Choroid plexus epithelial cell (primary cell): ENCODE results near the gene FAM204A.

Experiments used
- DNase-seq: peaks from one replicate; pipeline ENCODE4 v3.0.0-alpha.2; 2010; ENCODE audit warnings: low read depth
- H3K4me3 ChIP-seq: 2 replicates; pipeline ENCODE4 v1.5.1; 2011; ENCODE audit warnings: low read depth, mild to moderate bottlenecking, control low read depth, low read length, moderate library complexity
- TF ChIP-seq, protein P1 (sequence below): conservative IDR thresholded peaks from 2 replicates; pipeline ENCODE4 v1.5.1; 2011; ENCODE audit warnings: low read depth, mild to moderate bottlenecking, control low read depth, inconsistent platforms, low read length, moderate library complexity

FAM204A gene

DNA sequence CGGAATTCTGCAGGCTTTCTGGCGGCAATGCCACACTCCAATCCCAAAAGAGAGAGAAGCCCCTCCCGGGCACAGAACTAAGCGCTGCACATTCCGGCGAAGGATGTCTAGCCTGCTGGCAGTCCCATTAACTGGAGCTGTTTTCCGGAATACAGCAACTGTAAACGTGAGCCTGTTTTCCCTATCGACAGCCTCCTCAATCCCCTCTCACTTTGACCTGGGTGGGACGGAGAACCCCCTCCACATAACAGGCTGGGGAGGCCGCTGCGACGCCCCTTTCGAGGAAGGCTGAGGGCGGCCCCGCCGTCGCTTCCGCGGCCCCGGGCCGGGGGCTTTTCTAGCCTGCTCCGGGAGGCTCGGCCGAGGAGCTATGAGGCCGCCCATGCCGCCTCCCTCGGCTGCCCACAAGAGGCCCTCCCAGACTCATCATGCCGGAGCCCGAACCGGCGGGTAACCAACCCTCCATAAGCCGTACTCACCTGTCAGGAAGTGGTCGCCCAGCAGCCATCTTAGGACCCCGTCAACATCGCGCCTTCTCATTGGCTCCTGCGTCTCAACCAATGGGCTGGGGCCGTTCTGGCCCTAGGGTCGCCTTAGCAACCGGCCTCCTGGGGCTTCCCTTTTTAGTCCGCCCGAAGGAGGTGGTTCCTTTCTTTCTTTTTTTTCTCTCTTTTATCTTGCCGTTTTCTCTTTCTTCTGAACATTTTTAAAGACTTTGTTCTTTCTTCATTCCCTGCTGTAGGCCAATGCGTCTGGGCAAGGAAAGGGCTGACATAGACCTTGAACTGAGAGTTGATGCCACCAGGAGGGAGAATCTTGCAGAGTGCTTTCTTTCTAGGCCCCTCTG lies at the start of gene FAM204A:
Gene FAM204A, minus strand, starts transcription at position 534 of the 847 bp plus-strand sequence. CDS start 5,909 bp downstream, outside the sequence.
- TF ChIP-seq, protein P1, sequence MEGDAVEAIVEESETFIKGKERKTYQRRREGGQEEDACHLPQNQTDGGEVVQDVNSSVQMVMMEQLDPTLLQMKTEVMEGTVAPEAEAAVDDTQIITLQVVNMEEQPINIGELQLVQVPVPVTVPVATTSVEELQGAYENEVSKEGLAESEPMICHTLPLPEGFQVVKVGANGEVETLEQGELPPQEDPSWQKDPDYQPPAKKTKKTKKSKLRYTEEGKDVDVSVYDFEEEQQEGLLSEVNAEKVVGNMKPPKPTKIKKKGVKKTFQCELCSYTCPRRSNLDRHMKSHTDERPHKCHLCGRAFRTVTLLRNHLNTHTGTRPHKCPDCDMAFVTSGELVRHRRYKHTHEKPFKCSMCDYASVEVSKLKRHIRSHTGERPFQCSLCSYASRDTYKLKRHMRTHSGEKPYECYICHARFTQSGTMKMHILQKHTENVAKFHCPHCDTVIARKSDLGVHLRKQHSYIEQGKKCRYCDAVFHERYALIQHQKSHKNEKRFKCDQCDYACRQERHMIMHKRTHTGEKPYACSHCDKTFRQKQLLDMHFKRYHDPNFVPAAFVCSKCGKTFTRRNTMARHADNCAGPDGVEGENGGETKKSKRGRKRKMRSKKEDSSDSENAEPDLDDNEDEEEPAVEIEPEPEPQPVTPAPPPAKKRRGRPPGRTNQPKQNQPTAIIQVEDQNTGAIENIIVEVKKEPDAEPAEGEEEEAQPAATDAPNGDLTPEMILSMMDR, result no peak
- peak within 1 kb of the TSS; percentile 88 for H3K4me3 ChIP-seq
- peak; percentile 96 for DNase-seq

DNA sequence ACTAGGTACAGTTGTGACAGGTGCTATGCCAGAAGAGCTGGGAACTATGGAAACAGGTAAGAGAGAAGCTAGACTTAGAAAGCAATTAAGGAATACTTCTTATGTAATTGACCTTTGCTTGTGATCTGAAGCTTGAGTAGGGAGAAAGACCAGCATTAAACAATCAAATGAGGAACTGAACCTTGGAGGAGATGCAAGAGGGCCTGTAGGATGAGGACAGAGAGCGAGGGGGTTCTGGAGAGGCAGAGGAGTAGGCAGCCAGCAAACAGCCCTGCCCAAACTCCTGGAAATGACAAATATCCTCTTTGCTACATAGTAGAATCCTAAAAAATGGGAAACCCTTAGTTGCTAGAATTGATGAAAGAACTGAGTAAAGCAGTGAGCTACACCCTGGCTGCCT lies 41.6 kb upstream of the FAM204A start:
- no peak overlapping the region for H3K4me3 ChIP-seq
- TF ChIP-seq, protein P1, result no peak
- no peak for DNase-seq

DNA sequence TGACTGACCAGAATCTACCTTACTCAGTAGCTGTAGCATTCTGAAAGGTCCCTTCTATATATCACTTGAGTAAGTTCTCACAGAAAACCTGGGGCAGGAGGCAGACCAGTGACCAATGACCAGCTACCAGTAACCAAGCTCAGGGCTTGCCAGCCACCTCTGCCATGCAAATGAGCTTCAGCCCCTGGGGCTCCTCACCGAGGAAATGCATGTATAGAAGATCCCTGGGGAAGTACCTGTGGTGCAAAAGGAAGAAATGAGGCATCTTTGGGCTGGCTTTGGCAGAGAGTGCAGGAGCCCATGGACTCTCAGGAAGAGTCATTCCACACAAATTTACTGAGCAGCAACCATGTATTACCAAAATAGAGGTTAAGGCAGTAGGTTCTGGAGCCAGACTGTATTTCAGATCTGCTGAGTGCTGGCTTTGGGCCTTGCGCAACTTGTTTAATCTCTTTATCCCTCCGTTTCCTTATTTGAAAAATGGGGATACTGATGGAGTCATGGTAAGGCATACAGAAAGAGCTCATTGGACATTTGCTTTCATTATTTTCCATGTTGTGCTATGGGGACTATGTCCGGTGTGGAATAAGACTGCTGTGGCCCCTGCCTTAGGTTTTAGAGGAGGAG lies 41.1 kb upstream of the FAM204A start:
- no peak overlapping the region for H3K4me3 ChIP-seq
- DNase-seq, result no peak
- TF ChIP-seq, protein P1, result no peak

DNA sequence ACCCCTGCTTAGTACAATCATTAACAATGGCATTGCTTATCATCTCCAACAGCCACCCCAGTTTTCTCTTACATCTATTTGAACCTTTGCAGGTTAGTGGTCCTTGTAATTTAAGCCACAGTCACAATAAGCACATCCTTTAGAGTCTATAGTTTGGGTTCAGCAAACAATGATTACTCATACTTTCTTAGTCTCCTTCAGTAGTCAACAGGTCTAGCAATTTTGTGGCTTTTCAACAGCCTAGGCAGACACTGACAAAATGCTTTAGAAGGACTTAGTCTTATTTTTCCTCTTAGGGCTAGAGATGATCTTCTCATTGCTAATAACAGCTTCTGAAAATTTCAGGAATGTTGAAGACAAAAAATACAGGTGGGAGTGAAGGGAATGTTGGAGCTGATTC lies 32.3 kb upstream of the FAM204A start:
- DNase-seq, result peak; percentile 31
- TF ChIP-seq, protein P1, result no peak
- no peak overlapping the region for H3K4me3 ChIP-seq

DNA sequence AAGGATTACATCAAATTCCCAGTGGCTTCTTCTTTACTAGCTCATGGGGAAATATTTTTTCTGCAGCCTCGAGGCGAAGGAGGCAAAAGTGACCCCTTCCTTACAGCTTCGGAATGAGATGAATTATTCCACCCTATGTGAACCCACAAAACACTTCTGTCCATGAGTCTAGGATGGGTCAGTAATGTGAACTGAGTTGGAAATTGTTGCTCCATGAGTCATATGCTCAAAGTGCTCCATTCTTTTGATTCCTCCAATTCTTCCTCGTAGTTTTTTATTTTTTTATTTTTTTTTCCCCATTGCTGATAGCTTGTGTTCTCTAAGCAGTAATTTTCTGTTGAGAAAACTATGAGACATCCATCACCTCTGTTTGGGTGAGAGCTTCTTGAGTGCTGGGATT lies 31.7 kb upstream of the FAM204A start:
- TF ChIP-seq, protein P1, result no peak
- peak; percentile 91 for DNase-seq
- no peak overlapping the region for H3K4me3 ChIP-seq

DNA sequence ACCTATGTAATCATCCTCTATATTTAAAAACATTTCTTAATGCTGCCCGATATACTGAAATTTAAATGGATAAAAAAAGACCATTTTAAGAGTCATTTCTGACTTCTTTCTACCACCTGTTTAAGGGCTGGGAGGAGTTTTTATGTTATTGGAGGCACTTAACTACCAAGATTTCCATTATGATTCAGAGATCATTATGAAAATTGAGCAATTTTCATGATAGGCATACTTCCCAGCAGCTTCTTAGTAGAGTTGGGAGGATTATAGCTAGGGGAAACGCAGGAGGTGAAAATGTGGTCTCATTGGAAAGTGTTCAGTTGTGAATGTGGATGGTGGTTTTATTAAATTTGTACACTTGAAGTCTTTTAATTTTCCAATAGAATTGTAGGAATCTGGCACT lies 28.4 kb upstream of the FAM204A start:
- TF ChIP-seq, protein P1, result no peak
- H3K4me3 ChIP-seq, result no peak overlapping the region
- no peak for DNase-seq
